D721Med (cell line): ENCODE results near the gene SNAPC4.

Source experiments
- DNase-seq: peaks from one replicate; pipeline ENCODE4 v3.0.0; 2011; ENCODE audit warnings: low spot score; ENCODE audit not compliant: insufficient read length
- FAIRE-seq: peaks from 2 replicates; lab custom pipeline; 2011; peaks lifted over from hg19 to GRCh38; lab: Jason Lieb, UNC
- CTCF ChIP-seq: IDR thresholded peaks from 2 replicates; pipeline ENCODE4 v1.5.1; 2012; ENCODE audit warnings: mild to moderate bottlenecking, control low read depth; ENCODE audit not compliant: insufficient read depth; ENCODE audit errors: missing control alignments

The SNAPC4 gene

GRCh38 chr9:136373300-136374182 is 26.4 kb downstream of the SNAPC4 start, which contains the start of gene CARD9:
TSS of gene CARD9 (minus strand) at chr9:136373669. CDS start at chr9:136372078, 1,591 bp downstream.
- no peak for DNase-seq
- no peak for FAIRE-seq
- TF ChIP-seq CTCF: no peak

- no peak for TF ChIP-seq CTCF
- no peak for FAIRE-seq
- no peak for DNase-seq
Observed at GRCh38 chr9:136372561-136373299, 27.2 kb downstream of the SNAPC4 start.

- DNase-seq (no peak), FAIRE-seq (no peak)
- no peak for TF ChIP-seq CTCF
Observed at GRCh38 chr9:136372006-136372405, 28.0 kb downstream of the SNAPC4 start.

GRCh38 chr9:136371533-136371880 is 28.5 kb downstream of the SNAPC4 start:
- DNase-seq (no peak), FAIRE-seq (no peak)
- no peak for TF ChIP-seq CTCF

GRCh38 chr9:136370687-136371532 is 29.1 kb downstream of the SNAPC4 start:
- DNase-seq: no peak
- no peak for FAIRE-seq
- no peak for TF ChIP-seq CTCF

GRCh38 chr9:136370037-136370436 is 29.9 kb downstream of the SNAPC4 start:
- no peak for DNase-seq
- TF ChIP-seq CTCF: no peak
- FAIRE-seq: no peak
